NOMO-1 (cell line): ENCODE measurements around the gene LAMA2.

ENCODE experiments used
- DNase-seq, 2 experiments: peaks; one replicate each; lab custom pipeline; 2025; ENCODE audit not compliant: unreplicated experiment in 2 of 2; lab: John Stamatoyannopoulos, UW

The LAMA2 gene

DNA sequence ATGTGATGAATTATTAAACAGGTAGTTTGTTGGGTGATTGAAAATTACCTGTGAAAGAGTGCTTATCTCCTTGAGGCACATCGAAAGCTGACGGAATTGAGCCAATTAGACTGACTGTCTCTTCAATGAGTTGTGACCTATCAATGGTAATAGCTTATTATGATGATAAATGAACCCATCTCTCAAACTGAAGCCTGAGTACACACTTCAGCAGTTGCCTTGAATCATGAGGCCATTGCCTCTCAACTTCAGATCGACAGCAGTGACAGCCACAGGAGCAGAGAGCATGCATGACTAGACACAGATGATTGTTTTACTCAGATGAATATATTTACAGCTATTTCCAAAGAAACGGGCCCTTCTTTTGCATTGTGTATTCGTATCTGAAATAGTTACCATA, 323.9 kb downstream of the LAMA2 start:
- no peak for DNase-seq

GRCh38 chr6:129207832-129208231, 324.9 kb downstream of the LAMA2 start:
- no peak for DNase-seq

GRCh38 chr6:129208415-129209034, 325.6 kb downstream of the LAMA2 start:
- DNase-seq: no peak

- DNase-seq: no peak
These were observed 326.4 kb downstream of the LAMA2 start for GRCh38 chr6:129209355-129209754.

DNA sequence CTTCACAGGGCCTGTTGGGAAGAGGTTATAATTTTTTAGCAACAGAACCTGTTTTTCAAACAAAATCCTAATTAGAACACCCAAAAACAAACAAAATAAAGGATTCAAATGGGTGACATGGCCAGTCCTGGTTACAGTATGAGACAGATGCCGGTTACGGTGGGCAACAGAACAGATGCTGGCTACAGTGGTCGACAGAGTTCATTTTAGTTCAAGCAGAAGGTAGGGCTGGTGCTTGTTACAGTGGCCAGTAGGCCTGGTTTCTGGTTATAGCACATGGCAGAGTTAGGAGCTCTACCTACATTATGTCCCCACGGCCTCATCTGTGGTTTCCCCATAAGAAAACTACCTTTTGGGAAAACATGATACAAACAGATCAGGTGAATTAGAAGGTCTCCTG, 327.7 kb downstream of the LAMA2 start:
- no peak for DNase-seq

GRCh38 chr6:129211626-129212025, 328.7 kb downstream of the LAMA2 start:
- no peak for DNase-seq

DNA sequence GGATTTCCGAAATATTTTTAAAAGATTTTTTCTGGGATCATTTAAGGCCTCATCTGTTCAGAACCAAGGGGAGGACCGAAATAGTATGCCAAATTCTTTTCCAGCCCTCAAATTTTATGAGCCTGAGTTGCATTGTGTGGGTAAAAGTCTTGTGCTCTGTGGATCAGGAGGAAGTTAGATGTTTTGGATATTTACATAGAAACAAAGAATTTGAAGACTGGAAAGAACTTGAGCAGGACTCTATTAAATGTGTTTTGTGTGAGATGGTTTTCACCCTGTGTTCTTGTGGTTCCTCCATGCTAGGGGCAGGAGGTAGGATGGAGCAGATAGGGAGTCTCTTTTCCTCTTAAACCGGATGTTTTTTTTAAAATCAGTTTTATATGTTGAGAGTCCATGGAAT, 329.1 kb downstream of the LAMA2 start:
- DNase-seq: no peak

- no peak for DNase-seq
These were observed 332.3 kb downstream of the LAMA2 start for GRCh38 chr6:129215246-129215645.

GRCh38 chr6:129215916-129216520, 333.1 kb downstream of the LAMA2 start:
- DNase-seq: no peak

- no peak for DNase-seq
These were observed 334.8 kb downstream of the LAMA2 start for GRCh38 chr6:129217701-129218100.

DNA sequence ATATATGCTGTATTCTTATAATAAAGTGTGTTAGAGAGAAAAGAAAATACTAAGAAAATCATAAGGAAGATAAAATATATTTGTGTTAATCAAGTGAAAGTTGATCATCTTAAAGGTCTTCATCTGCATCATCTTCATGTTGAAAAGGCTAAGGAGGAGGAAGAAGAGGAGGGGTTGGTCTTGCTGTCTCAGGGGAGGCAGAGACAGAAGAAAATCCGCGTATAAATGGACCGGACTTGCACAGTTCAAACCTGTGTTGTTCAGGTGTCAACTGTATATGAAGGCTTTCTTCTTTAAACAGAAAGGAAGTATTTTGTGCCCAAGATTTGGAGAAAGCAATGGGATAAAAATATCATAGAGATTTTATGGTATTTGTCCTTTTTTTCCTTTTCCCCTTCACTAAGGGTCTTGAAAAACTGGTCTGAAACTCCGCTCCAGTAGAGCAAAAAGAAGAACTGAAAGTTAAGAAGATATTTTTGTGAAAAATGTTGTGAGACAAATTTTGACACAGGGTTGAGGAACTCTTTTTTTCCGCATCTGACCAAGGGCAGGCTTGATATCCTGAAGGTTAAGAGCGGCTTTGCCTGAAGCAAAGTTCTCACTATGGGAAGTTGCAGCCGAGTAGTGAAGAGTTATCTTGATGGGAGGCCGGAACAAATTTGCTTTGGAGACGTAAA, 350.7 kb downstream of the LAMA2 start:
- peak in 1 of 2 experiments; percentile 48 for DNase-seq

- DNase-seq: no peak
These were observed 352.4 kb downstream of the LAMA2 start for GRCh38 chr6:129235167-129236000.

DNA sequence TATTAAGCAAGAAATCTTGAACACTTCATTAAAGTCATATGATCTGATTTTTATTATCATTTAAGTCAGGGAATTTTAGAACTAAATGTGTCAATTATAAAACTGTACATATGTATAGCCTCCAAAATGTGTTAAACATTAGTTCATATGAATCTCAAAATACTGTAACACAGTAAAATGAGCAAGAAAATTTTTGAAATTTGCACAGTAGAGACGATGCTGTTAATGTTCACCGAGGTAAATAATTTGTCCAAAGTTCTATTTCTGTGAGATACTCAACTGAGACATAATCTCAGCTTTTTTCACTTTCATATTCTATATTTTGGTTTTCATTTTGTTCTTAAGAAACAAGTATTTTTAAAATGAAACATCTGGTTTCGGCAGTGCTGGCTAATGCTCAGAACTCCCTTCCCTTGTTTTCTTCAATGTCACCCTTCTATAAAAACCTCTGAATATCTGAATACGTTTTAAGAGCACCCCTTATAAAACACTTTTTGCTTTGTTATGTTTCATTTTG, 353.1 kb downstream of the LAMA2 start:
- DNase-seq: no peak

DNA sequence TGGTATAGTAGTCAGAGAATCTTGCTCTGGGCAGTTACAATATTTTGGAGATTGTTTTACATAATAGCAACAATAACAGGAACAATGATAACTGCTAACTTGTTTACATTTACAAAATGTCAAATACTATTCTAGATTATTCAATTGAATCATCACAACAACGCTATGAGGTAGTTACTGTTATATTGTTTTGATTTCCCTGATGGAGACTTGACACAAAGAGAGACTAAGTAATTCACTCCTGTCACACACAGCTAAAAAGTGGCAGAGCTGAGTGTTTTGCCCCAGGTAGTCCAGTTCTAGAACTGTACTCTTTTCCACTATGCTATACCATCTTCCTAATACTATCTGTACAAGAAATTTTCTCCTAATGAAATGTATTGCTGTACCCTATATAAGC, 356.1 kb downstream of the LAMA2 start:
- DNase-seq: no peak

DNA sequence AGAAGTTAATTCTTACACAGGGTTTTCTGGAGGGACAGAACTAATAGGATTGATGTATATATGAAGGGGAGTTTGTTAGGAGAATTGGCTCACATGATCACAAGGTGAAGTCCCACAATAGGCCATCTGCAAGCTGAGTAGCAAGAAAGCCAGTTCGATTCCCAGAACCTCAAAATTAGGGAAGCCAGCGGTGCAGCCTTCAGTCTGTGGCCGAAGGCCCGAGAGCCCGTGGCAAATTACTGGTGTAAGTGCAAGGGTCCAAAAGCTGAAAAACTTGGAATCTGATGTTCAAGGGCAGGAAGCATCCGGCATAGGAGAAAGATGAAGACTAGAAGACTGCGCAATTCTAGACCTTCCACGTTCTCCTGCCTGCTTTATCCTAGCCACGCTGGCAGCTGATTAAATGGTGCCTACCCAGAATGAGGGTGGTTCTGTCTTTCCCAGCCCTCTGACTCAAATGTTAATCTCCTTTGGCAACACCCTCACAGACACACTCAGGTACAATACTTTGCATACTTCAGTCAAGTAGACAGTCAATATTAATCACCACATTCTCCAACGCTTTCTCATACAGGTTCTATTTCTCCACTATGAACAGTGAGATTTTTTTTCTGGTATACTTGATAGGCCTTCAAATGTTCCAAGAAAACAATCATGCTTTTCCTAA, 357.0 kb downstream of the LAMA2 start:
- no peak for DNase-seq

DNA sequence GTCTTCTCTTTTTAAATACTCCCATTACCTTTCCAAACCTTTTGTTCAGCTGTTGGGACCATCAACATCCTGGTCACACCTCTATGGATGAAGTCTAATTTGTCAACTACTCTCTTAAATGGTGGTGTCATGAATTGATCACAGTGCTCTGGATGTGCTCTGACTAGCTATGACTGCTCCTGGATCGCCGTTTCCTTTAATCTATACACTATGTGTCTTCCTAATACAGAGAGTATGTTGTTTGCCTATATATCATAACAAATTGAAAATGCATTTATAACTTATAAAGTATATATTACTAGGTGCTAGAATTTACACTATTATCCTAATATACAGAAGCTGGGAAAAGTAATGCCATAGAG, 357.5 kb downstream of the LAMA2 start:
- no peak for DNase-seq

- no peak for DNase-seq
These were observed 359.6 kb downstream of the LAMA2 start for GRCh38 chr6:129242546-129242945.

- no peak for DNase-seq
These were observed 360.4 kb downstream of the LAMA2 start for GRCh38 chr6:129243377-129243776.

- no peak for DNase-seq
These were observed 366.0 kb downstream of the LAMA2 start for GRCh38 chr6:129248946-129249345.

- DNase-seq: peak in 1 of 2 experiments; percentile 54
These were observed 368.9 kb downstream of the LAMA2 start for GRCh38 chr6:129251669-129252376.
